Nephron (organoid): ENCODE data around the gene CFI.

Source experiments
- H3K27ac Mint-ChIP-seq, 3 experiments: 2 replicates each; pipeline ENCODE4 v1.8.0; 2020; ENCODE audit warnings: mixed read lengths in 3 of 3, mild to moderate bottlenecking in 2 of 3, moderate library complexity in 1 of 3
- H3K27me3 Mint-ChIP-seq: 2 replicates; pipeline ENCODE4 v1.8.0; 2021; ENCODE audit warnings: low read depth, mild to moderate bottlenecking, moderate library complexity, mixed read lengths
- H3K36me3 Mint-ChIP-seq: 2 replicates; pipeline ENCODE4 v1.8.0; 2020; ENCODE audit warnings: low read depth, mixed read lengths
- H3K4me1 Mint-ChIP-seq: 2 replicates; pipeline ENCODE4 v1.8.0; 2020; ENCODE audit warnings: mixed read lengths
- H3K4me3 Mint-ChIP-seq, 3 experiments: 2 replicates each; pipeline ENCODE4 v1.8.0; 2020; ENCODE audit warnings: mild to moderate bottlenecking in 3 of 3, mixed read lengths in 3 of 3, moderate library complexity in 2 of 3
- H3K9me3 Mint-ChIP-seq: 2 replicates; pipeline ENCODE4 v1.8.0; 2020; ENCODE audit warnings: mixed read lengths
- CTCF ChIP-seq, 3 experiments: fragments of 200-600 bp; sonication (generic); IDR thresholded peaks; one replicate each; pipeline ENCODE4 v1.5.0; 2021; ENCODE audit warnings: antibody characterized with exemption in 3 of 3; ENCODE audit not compliant: unreplicated experiment in 3 of 3

Gene CFI

DNA sequence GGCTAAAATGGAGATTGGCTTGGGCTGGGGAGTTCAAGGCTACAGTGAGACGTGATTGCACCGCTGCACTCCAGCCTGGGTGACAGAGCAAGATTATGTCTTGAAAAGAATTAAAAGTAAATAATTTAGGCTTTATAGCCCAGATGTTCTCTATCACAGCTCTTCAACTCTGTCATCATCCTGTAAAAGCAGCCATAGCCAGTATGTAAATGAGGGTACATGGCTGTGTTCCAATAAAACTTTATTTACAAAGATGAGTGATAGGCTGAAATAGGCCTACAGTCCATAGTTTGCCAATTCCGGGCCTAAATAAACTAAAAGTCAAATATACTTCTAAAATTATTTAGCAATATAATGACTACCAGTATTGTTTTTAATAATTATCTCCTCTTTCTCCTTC lies 35.2 kb upstream of the CFI start:
- Mint-ChIP-seq H3K36me3 (no peaks in the 10 kb centered on the region), H3K4me3 (no peak overlapping the region), H3K27ac (no peak overlapping the region), H3K27me3 (peaks cover 3% of the 10 kb centered on the region), H3K9me3 (no peaks in the 10 kb centered on the region), H3K4me1 (no peaks in the 10 kb centered on the region)
- no peak for TF ChIP-seq CTCF (IDR thresholded peaks at IDR 0.05; ENCODE audit: unreplicated experiment in 3 of 3)

DNA sequence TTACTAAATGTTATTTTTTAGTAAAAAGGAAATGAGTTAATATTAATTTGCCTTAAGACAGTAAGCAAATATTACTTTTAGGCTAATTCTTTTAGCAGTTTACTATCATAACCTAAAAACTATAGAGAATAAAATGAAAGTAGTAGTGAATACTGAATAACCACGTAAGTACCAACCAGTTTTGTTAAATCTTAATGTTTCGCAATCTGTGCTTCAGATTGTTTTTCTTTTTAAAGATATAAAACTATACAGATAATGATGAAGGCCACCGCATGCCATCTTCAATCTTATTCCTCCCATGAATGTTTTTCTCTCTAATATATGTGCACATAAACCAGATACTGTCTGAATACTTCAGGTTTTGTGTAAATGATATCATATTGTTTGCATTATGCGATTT lies 32.0 kb upstream of the CFI start:
- TF ChIP-seq CTCF (IDR thresholded peaks at IDR 0.05; ENCODE audit: unreplicated experiment in 3 of 3) = no peak
- H3K9me3 Mint-ChIP-seq = no peaks in the 10 kb centered on the region
- H3K27me3 Mint-ChIP-seq = peaks cover 3% of the 10 kb centered on the region
- no peak overlapping the region for H3K27ac Mint-ChIP-seq
- no peak overlapping the region for H3K4me3 Mint-ChIP-seq
- H3K36me3 Mint-ChIP-seq = no peaks in the 10 kb centered on the region
- H3K4me1 Mint-ChIP-seq = no peaks in the 10 kb centered on the region

GRCh38 chr4:109827672-109828071 lies 25.9 kb upstream of the CFI start, which contains the start of gene RRH:
RRH (plus strand) TSS chr4:109827972; CDS start chr4:109828028, 56 bp downstream.
- Mint-ChIP-seq H3K27ac (no peak within 1 kb of the TSS), H3K36me3 (peaks cover 18% of the 10 kb centered on the region), H3K9me3 (no peaks in the 10 kb centered on the region), H3K27me3 (no peaks in the 10 kb centered on the region), H3K4me3 (no peak within 1 kb of the TSS), H3K4me1 (no peaks in the 10 kb centered on the region)
- TF ChIP-seq CTCF (IDR thresholded peaks at IDR 0.05; ENCODE audit: unreplicated experiment in 3 of 3) = no peak

DNA sequence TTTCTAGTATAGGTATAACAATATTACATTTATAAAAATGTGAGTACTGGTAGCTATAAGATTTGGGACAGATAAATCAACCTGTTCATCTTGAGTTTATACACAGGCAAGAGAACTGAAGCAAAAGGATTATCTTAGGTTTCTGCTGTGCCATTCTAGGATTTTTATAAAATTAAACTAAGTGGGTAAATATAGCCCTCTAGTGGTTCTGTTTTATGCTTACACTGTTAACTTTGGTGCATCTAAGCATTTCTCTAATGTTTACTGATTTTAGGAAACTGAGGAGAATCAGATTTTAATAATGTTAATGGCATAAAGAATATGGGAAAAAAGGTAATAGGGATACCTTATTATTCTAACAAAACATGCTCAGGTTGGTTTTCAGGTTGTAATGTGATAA lies 24.9 kb upstream of the CFI start:
- peaks cover 23% of the 10 kb centered on the region for H3K36me3 Mint-ChIP-seq
- no peaks in the 10 kb centered on the region for H3K9me3 Mint-ChIP-seq
- TF ChIP-seq CTCF (IDR thresholded peaks at IDR 0.05; ENCODE audit: unreplicated experiment in 3 of 3) = peak in 2 of 3 experiments; percentile 61 to 63
- no peaks in the 10 kb centered on the region for H3K4me1 Mint-ChIP-seq
- H3K4me3 Mint-ChIP-seq = no peak overlapping the region
- no peaks in the 10 kb centered on the region for H3K27me3 Mint-ChIP-seq
- H3K27ac Mint-ChIP-seq = no peak overlapping the region

- Mint-ChIP-seq H3K9me3 (no peaks in the 10 kb centered on the region), H3K27me3 (no peaks in the 10 kb centered on the region), H3K4me3 (no peak overlapping the region), H3K27ac (no peak overlapping the region), H3K36me3 (peaks cover 59% of the 10 kb centered on the region), H3K4me1 (peaks cover 12% of the 10 kb centered on the region)
- no peak for TF ChIP-seq CTCF (IDR thresholded peaks at IDR 0.05; ENCODE audit: unreplicated experiment in 3 of 3)
Observed at GRCh38 chr4:109821185-109821584, 19.4 kb upstream of the CFI start.

GRCh38 chr4:109820563-109820962 lies 18.8 kb upstream of the CFI start:
- Mint-ChIP-seq H3K36me3 (peaks cover 59% of the 10 kb centered on the region), H3K27ac (no peak overlapping the region), H3K4me1 (peaks cover 19% of the 10 kb centered on the region), H3K4me3 (no peak overlapping the region), H3K9me3 (no peaks in the 10 kb centered on the region), H3K27me3 (no peaks in the 10 kb centered on the region)
- no peak for TF ChIP-seq CTCF (IDR thresholded peaks at IDR 0.05; ENCODE audit: unreplicated experiment in 3 of 3)
